ENCODE results near the gene CLDN2. TPM values are rescaled to one million over a fixed set of nuclear protein-coding genes. Genes with fewer than 3 reads are reported as not detected.
"Not testable (repeated sequence)": the region's sequence is repeated elsewhere in the genome, so short reads cannot be mapped to it uniquely, and the experiment has no call there.

The CLDN2 gene
- total RNA-seq, 1 donor from 2014 or later: not detected

- TF ChIP-seq CTCF (IDR thresholded peaks at IDR 0.05) (no peak), POLR2AphosphoS5 (IDR thresholded peaks at IDR 0.05; ENCODE audit: insufficient read depth in 1 of 2, low read depth in 1 of 2) (no peak), POLR2A (IDR thresholded peaks at IDR 0.05) (no peak)
- H3K4me1 ChIP-seq: no peaks in the 10 kb centered on the region
- H3K27ac ChIP-seq: no peak overlapping the region
- intact Hi-C loops (cut with DNase I): no loop called here
- no peaks in the 10 kb centered on the region for H3K27me3 ChIP-seq
- peaks cover 0 to 9% of the 10 kb centered on the region in 2 donors for H3K36me3 ChIP-seq
- H3K9me3 ChIP-seq: no peaks in the 10 kb centered on the region
- no peak for DNase-seq (ENCODE audit: extremely low spot score in 2 of 2)
- no peak overlapping the region for H3K4me3 ChIP-seq
These were observed 44.1 kb downstream of the CLDN2 start for GRCh38 chrX:106964290-106964689.

- H3K27ac ChIP-seq; H3K9me3 ChIP-seq; intact Hi-C loops (cut with DNase I); H3K4me1 ChIP-seq; H3K4me3 ChIP-seq; H3K36me3 ChIP-seq; DNase-seq (ENCODE audit: extremely low spot score in 2 of 2); H3K27me3 ChIP-seq: not testable (repeated sequence)
These were observed 46.3 kb downstream of the CLDN2 start for GRCh38 chrX:106966547-106966946.

- intact Hi-C loops (cut with DNase I): no loop called here
- no peak overlapping the region for H3K4me3 ChIP-seq
- H3K4me1 ChIP-seq: no peaks in the 10 kb centered on the region
- no peaks in the 10 kb centered on the region for H3K36me3 ChIP-seq
- DNase-seq (ENCODE audit: extremely low spot score in 2 of 2): no peak
- H3K27ac ChIP-seq: no peak overlapping the region
- H3K9me3 ChIP-seq: no peaks in the 10 kb centered on the region
- H3K27me3 ChIP-seq: no peaks in the 10 kb centered on the region
- TF ChIP-seq CTCF (IDR thresholded peaks at IDR 0.05) (no peak), POLR2AphosphoS5 (IDR thresholded peaks at IDR 0.05; ENCODE audit: insufficient read depth in 1 of 2, low read depth in 1 of 2) (no peak), POLR2A (IDR thresholded peaks at IDR 0.05) (no peak)
These were observed 52.7 kb downstream of the CLDN2 start for GRCh38 chrX:106972896-106973295.

- Histone ChIP-seq H3K4me1 (no peaks in the 10 kb centered on the region), H3K27ac (no peak overlapping the region), H3K4me3 (no peak overlapping the region), H3K27me3 (no peaks in the 10 kb centered on the region), H3K9me3 (no peaks in the 10 kb centered on the region), H3K36me3 (no peaks in the 10 kb centered on the region)
- TF ChIP-seq POLR2AphosphoS5 (IDR thresholded peaks at IDR 0.05; ENCODE audit: insufficient read depth in 1 of 2, low read depth in 1 of 2): no peak
- DNase-seq (ENCODE audit: extremely low spot score in 2 of 2): no peak
- intact Hi-C loops (cut with DNase I): no loop called here
These were observed 53.4 kb downstream of the CLDN2 start for GRCh38 chrX:106973433-106974149.

GRCh38 chrX:106976416-106976815 lies 56.2 kb downstream of the CLDN2 start:
- DNase-seq (ENCODE audit: extremely low spot score in 2 of 2): no peak
- no peak overlapping the region for H3K4me3 ChIP-seq
- no peak overlapping the region for H3K27ac ChIP-seq
- no peaks in the 10 kb centered on the region for H3K4me1 ChIP-seq
- no peaks in the 10 kb centered on the region for H3K9me3 ChIP-seq
- no peak for TF ChIP-seq POLR2AphosphoS5 (IDR thresholded peaks at IDR 0.05; ENCODE audit: insufficient read depth in 1 of 2, low read depth in 1 of 2)
- no peak for TF ChIP-seq CTCF (IDR thresholded peaks at IDR 0.05)
- no peak for TF ChIP-seq POLR2A (IDR thresholded peaks at IDR 0.05)
- H3K36me3 ChIP-seq: no peaks in the 10 kb centered on the region
- no peaks in the 10 kb centered on the region for H3K27me3 ChIP-seq
- intact Hi-C loops (cut with DNase I): no loop called here

Other genes starting within 250 kb of the CLDN2 start
- 5.6 TPM for gene RNF128, start 193.7 kb upstream of the CLDN2 start, total RNA-seq
- 4.7 TPM for gene TBC1D8B, start 117.7 kb upstream of the CLDN2 start, total RNA-seq
- not detected for gene RIPPLY1, start 17.1 kb upstream of the CLDN2 start, total RNA-seq
- 17.9 TPM for gene MORC4, start 79.8 kb downstream of the CLDN2 start, total RNA-seq
- gene RBM41, start 198.4 kb downstream of the CLDN2 start, total RNA-seq: 11.5 TPM